Panc1 (cell line): Measurements from ENCODE around the gene NOXA1. TPM values are rescaled to one million over a fixed set of nuclear protein-coding genes. Genes with fewer than 3 reads are reported as not detected.

Experiments
- ATAC-seq: fragments of 200-7000 bp; cut with Tn5 transposase; 2 replicates; pipeline ENCODE4 v1.9.1; 2020; ENCODE audit warnings: mild to moderate bottlenecking, moderate library complexity
- BruUV-seq: library from RNA; stranded (reverse); fragments of 400-500 nt; replicated peaks from 2 replicates; lab custom pipeline; 2021; lab: Mats Ljungman, UMichigan
- CTCF ChIA-PET: fragments of 300-600 bp; sonication (Branson Sonifier 250); formaldehyde crosslinking; loops from one replicate; lab custom pipeline; 2022; ENCODE audit warnings: antibody characterized with exemption; lab: Charles Lee
- POLR2A ChIA-PET: fragments of 300-600 bp; sonication (Branson Sonifier 250); formaldehyde crosslinking; loops from one replicate; lab custom pipeline; 2022; ENCODE audit warnings: antibody characterized with exemption; lab: Charles Lee
- DNase-seq: peaks from one replicate; pipeline ENCODE4 v3.0.0-alpha.2; 2010; ENCODE audit warnings: low read depth, low spot score
- H3K27ac ChIP-seq: 2 replicates; pipeline ENCODE4 v1.5.1; 2011; ENCODE audit warnings: mild to moderate bottlenecking, low read length, inconsistent platforms
- H3K27me3 ChIP-seq: fragments of 200-500 bp; sonication (Bioruptor generic); 2 replicates; pipeline ENCODE4 v1.6.0; 2014; ENCODE audit warnings: low read length, inconsistent platforms; ENCODE audit not compliant: control insufficient read depth, insufficient read depth
- H3K36me3 ChIP-seq: fragments of 200-500 bp; sonication (Bioruptor generic); 2 replicates; pipeline ENCODE4 v1.5.1; 2014; ENCODE audit warnings: inconsistent platforms, mild to moderate bottlenecking, low read length, moderate library complexity; ENCODE audit not compliant: control insufficient read depth, insufficient read depth
- H3K4me1 ChIP-seq: 2 replicates; pipeline ENCODE4 v1.5.1; 2011; ENCODE audit warnings: inconsistent platforms, mild to moderate bottlenecking, low read length, moderate library complexity; ENCODE audit not compliant: control insufficient read depth, insufficient read depth
- H3K4me3 ChIP-seq, 2 experiments: 2 replicates each; pipeline ENCODE4 v1.5.1; 2011 to 2012; ENCODE audit warnings: low read depth in 2 of 2, low read length in 2 of 2, mild to moderate bottlenecking in 2 of 2, inconsistent platforms in 1 of 2, moderate library complexity in 1 of 2
- H3K9me3 ChIP-seq: fragments of 200-500 bp; sonication (Bioruptor generic); 2 replicates; pipeline ENCODE4 v1.5.1; 2014; ENCODE audit warnings: low read depth, mild to moderate bottlenecking, inconsistent platforms, low read length, moderate library complexity; ENCODE audit not compliant: control insufficient read depth, insufficient read depth
- CTCF ChIP-seq: fragments of 450-650 bp; IDR thresholded peaks from 2 replicates; pipeline ENCODE4 v1.5.1; 2017; ENCODE audit warnings: mild to moderate bottlenecking
- POLR2AphosphoS5 ChIP-seq: IDR thresholded peaks from 2 replicates; pipeline ENCODE4 v1.6.1; 2012; ENCODE audit warnings: mild to moderate bottlenecking, low read depth, low read length, moderate library complexity
- REST ChIP-seq, 2 experiments: IDR thresholded peaks; 2 replicates each; pipeline ENCODE4 v1.6.1; 2011 to 2012; ENCODE audit warnings: low read depth in 2 of 2, control low read depth in 1 of 2, low read length in 1 of 2, mild to moderate bottlenecking in 1 of 2, moderate library complexity in 1 of 2; ENCODE audit not compliant: insufficient read depth in 1 of 2
- SIN3A ChIP-seq: IDR thresholded peaks from 2 replicates; pipeline ENCODE4 v1.6.1; 2012; ENCODE audit warnings: low read depth, mild to moderate bottlenecking, low read length, moderate library complexity, borderline replicate concordance; ENCODE audit not compliant: insufficient read depth
- TCF7L2 ChIP-seq: IDR thresholded peaks from 2 replicates; pipeline ENCODE4 v1.6.1; 2011; ENCODE audit warnings: mild to moderate bottlenecking, low read depth, low read length, inconsistent platforms
- in situ Hi-C: cut with HindIII; loops from 2 replicates; pipeline ENCODE4 v1.10.0; 2016; ENCODE audit warnings: low sequenced_read_pairs, low pct_unique_long_range_greater_than_20kb
- intact Hi-C: fragments of 100-400 bp; cut with micrococcal nuclease; formaldehyde crosslinking; loops from one replicate; pipeline ENCODE4 v1.10.0; 2022; ENCODE audit not compliant: unreplicated experiment
- total RNA-seq: library from RNA; stranded (reverse); gene quantifications from one replicate; pipeline ENCODE4 v1.2.1, GENCODE V29; 2021; ENCODE audit not compliant: unreplicated experiment

Gene NOXA1
- total RNA-seq, 1 experiment from 2014 or later, result 3.7 TPM

- intact Hi-C loops (no loop called here), in situ Hi-C loops (no loop called here)
- ATAC-seq (no peak), DNase-seq (no peak)
- TF ChIP-seq TCF7L2 (no peak), SIN3A (no peak), CTCF (no peak), REST (IDR thresholded peaks at IDR 0.05; ENCODE audit: insufficient read depth in 1 of 2, low read depth in 2 of 2, low read length in 1 of 2) (no peak), POLR2AphosphoS5 (no peak)
- H3K9me3 ChIP-seq, result no peaks in the 10 kb centered on the region
- no peak overlapping the region for H3K27ac ChIP-seq
- no peak overlapping the region for H3K4me3 ChIP-seq
- no peaks in the 10 kb centered on the region for H3K36me3 ChIP-seq
- ChIA-PET CTCF (no interaction called here), POLR2A (no interaction called here)
- no peaks in the 10 kb centered on the region for H3K4me1 ChIP-seq
- H3K27me3 ChIP-seq, result no peaks in the 10 kb centered on the region
- BruUV-seq, result no TSS peak
Observed at GRCh38 chr9:137474271-137474670, 51.1 kb downstream of the NOXA1 start.

- DNase-seq (no peak), ATAC-seq (no peak)
- intact Hi-C loops, result no loop called here
- CTCF ChIA-PET, result no interaction called here
- Histone ChIP-seq H3K27ac (no peak overlapping the region), H3K4me3 (no peak overlapping the region), H3K27me3 (no peaks in the 10 kb centered on the region), H3K4me1 (peaks cover 4% of the 10 kb centered on the region; the same call in 1 of the 2 replicates), H3K36me3 (no peaks in the 10 kb centered on the region), H3K9me3 (no peaks in the 10 kb centered on the region)
- in situ Hi-C loops, result no loop called here
- no peak for TF ChIP-seq REST (IDR thresholded peaks at IDR 0.05; ENCODE audit: insufficient read depth in 1 of 2, low read depth in 2 of 2, low read length in 1 of 2)
- TF ChIP-seq CTCF, result no peak
- no peak for TF ChIP-seq TCF7L2
- TF ChIP-seq SIN3A, result no peak
- POLR2A ChIA-PET, result interaction anchor here (0.5 kb wide), 1 partner anchor 32 kb away, joined by 3 read pairs; no protein-coding TSS in a partner anchor
- BruUV-seq, result no TSS peak
Observed at GRCh38 chr9:137475666-137476065, 52.5 kb downstream of the NOXA1 start.
